ENCODE measurements around the gene EFCC1. TPM values are rescaled to one million over a fixed set of nuclear protein-coding genes. Genes with fewer than 3 reads are reported as not detected.

The EFCC1 gene
- total and polyA plus RNA-seq, 2 of the 13 experiments (the other 11 are each of a cell fraction or from before 2014, with no cell fraction given) = not detected

DNA sequence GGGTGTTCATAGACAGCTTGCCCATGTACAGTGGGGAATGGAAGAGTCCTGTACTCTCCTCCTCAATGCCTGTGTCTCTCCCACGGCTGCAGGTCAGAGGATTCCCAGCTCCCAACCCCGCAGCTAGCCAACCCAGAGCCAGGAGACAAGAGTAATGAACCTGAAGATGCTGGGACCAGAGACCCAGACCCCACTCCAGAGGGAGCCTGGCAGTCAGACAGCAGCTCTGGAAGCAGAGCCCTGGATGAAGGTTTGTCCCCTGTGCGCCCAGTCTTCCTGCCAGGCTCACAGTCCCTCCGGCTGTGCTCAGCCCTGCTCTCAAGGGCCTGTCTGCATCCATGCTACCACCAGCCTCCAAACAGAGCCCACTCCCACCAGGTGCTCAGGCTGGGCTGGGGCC, 29.5 kb downstream of the EFCC1 start:
- Histone ChIP-seq H4K20me1 (ENCODE audit: insufficient read depth, low read length) (no peaks in the 10 kb centered on the region), H2AFZ (ENCODE audit: low read length) (no peak overlapping the region), H3K9me3 (ENCODE audit: low read length) (no peaks in the 10 kb centered on the region), H3K79me2 (ENCODE audit: insufficient read depth, low read length) (no peaks in the 10 kb centered on the region), H3K27ac (ENCODE audit: extremely low read length, insufficient read depth, low read length) (no peak overlapping the region), H3K27me3 (ENCODE audit: control insufficient read depth in 1 of 2, insufficient read depth in 2 of 2, low read length in 2 of 2) (peaks cover 2 to 24% of the 10 kb centered on the region in 2 experiments; a peak in 3 of 5 replicates), H3K9ac (ENCODE audit: insufficient read depth, low read depth, low read length) (no peak overlapping the region), H3K4me3 (replicated peaks in 1 of 3; ENCODE audit: insufficient read depth in 1 of 3, low read depth in 2 of 3, low read length in 3 of 3) (no peak overlapping the region), H3K4me2 (ENCODE audit: low read depth, low read length) (no peak overlapping the region), H3K4me1 (ENCODE audit: insufficient read depth, low read length) (peaks cover 24% of the 10 kb centered on the region), H3K36me3 (replicated peaks in 1 of 2; ENCODE audit: control insufficient read depth in 1 of 2, insufficient read depth in 2 of 2, low read length in 2 of 2) (no peaks in the 10 kb centered on the region)
- no peak for TF ChIP-seq ZMAT3 (CRISPR knock-in tag; conservative IDR thresholded peaks at IDR 0.05)
- TF ChIP-seq ARHGAP35 (CRISPR knock-in tag; IDR thresholded peaks at IDR 0.05; ENCODE audit: borderline replicate concordance) = no peak
- no peak for TF ChIP-seq CBX5 (CRISPR knock-in tag; IDR thresholded peaks at IDR 0.05; ENCODE audit: borderline replicate concordance)
- TF ChIP-seq ZMYM3 (CRISPR knock-in tag; IDR thresholded peaks at IDR 0.05) = no peak
- TF ChIP-seq RARA (CRISPR knock-in tag; IDR thresholded peaks at IDR 0.05) = no peak
- TF ChIP-seq ZNF121 (CRISPR knock-in tag; IDR thresholded peaks at IDR 0.05) = no peak
- no peak for TF ChIP-seq AKNA (CRISPR knock-in tag; IDR thresholded peaks at IDR 0.05; ENCODE audit: borderline replicate concordance)
- no peak for TF ChIP-seq SMAD1 (CRISPR knock-in tag; IDR thresholded peaks at IDR 0.05; ENCODE audit: borderline replicate concordance, low read depth)
- no peak for TF ChIP-seq ZSCAN22 (CRISPR knock-in tag; IDR thresholded peaks at IDR 0.05)
- no peak for TF ChIP-seq CBX1 (IDR thresholded peaks at IDR 0.05; ENCODE audit: low read depth)
- TF ChIP-seq ZNF563 (CRISPR knock-in tag; IDR thresholded peaks at IDR 0.05) = no peak
- TF ChIP-seq NR0B2 (CRISPR knock-in tag; IDR thresholded peaks at IDR 0.05) = no peak
- no peak for TF ChIP-seq ZNF770 (CRISPR knock-in tag; IDR thresholded peaks at IDR 0.05)
- no peak for TF ChIP-seq ZNF674 (CRISPR knock-in tag; IDR thresholded peaks at IDR 0.05; ENCODE audit: low read depth)
- no peak for TF ChIP-seq ZNF329 (CRISPR knock-in tag; IDR thresholded peaks at IDR 0.05; ENCODE audit: low read depth)
- TF ChIP-seq ZNF503 (CRISPR knock-in tag; IDR thresholded peaks at IDR 0.05) = no peak
- TF ChIP-seq ZNF552 (CRISPR knock-in tag; IDR thresholded peaks at IDR 0.05; ENCODE audit: borderline replicate concordance) = no peak
- BruUV-seq (replicated peaks) = no TSS peak
- intact Hi-C loops (cut with micrococcal nuclease; ENCODE audit: unreplicated experiment) (no loop called here), in situ Hi-C loops (cut with HindIII; ENCODE audit: extremely low pct_ligation_motif_present, low pct_unique_long_range_greater_than_20kb) (no loop called here)
- ATAC-seq = no peak
- no peak for DNase-seq (ENCODE audit: low spot score)
- FAIRE-seq = no peak
- POLR2A ChIA-PET = no interaction called here
- CTCF ChIA-PET (ENCODE audit: low intra/inter-chr PET ratio, low total read pairs) = no interaction called here
- no CpG with 5 or more reads among the region's 4 CpGs for WGBS (ENCODE audit: low lambda C conversion rate)

Measured in HepG2 (cell line).